Endodermal cell (in vitro differentiated cells): ENCODE results near the gene SLC45A2. TPM values are rescaled to one million over a fixed set of nuclear protein-coding genes. Genes with fewer than 3 reads are reported as not detected.

ENCODE experiments used
- DNase-seq: peaks from one replicate; pipeline ENCODE4 v3.0.0-alpha.2; 2017
- H3K27ac ChIP-seq: 2 replicates; pipeline ENCODE4 v1.5.1; 2013; ENCODE audit warnings: mild to moderate bottlenecking, low read depth, low read length, moderate library complexity
- H3K27me3 ChIP-seq: 2 replicates; pipeline ENCODE4 v1.6.1; 2013; ENCODE audit warnings: mild to moderate bottlenecking, low read length, moderate library complexity; ENCODE audit not compliant: insufficient read depth, control insufficient read depth, poor library complexity, severe bottlenecking
- H3K36me3 ChIP-seq: 2 replicates; pipeline ENCODE4 v1.7.0; 2013; ENCODE audit warnings: mild to moderate bottlenecking, low read length, moderate library complexity; ENCODE audit not compliant: control insufficient read depth, insufficient read depth
- H3K4me1 ChIP-seq: one replicate; pipeline ENCODE4 v1.7.0; 2013; ENCODE audit warnings: low read length; ENCODE audit not compliant: control insufficient read depth, insufficient read depth
- H3K4me3 ChIP-seq: 2 replicates; pipeline ENCODE4 v1.5.1; 2013; ENCODE audit warnings: mild to moderate bottlenecking, low read length, moderate library complexity
- H3K9ac ChIP-seq: 2 replicates; pipeline ENCODE4 v1.6.1; 2013; ENCODE audit warnings: mild to moderate bottlenecking, low read length, moderate library complexity; ENCODE audit not compliant: poor library complexity, severe bottlenecking; ENCODE audit errors: extremely low read depth
- H3K9me3 ChIP-seq: 2 replicates; pipeline ENCODE4 v1.6.1; 2013; ENCODE audit warnings: mild to moderate bottlenecking, low read length, moderate library complexity; ENCODE audit not compliant: control insufficient read depth
- H3K27ac Mint-ChIP-seq: 2 replicates; pipeline ENCODE4 v1.8.0; 2020; ENCODE audit warnings: mixed read lengths
- H3K27me3 Mint-ChIP-seq: 2 replicates; pipeline ENCODE4 v1.8.0; 2021; ENCODE audit warnings: mild to moderate bottlenecking, mixed read lengths; ENCODE audit not compliant: insufficient read depth
- H3K36me3 Mint-ChIP-seq: 2 replicates; pipeline ENCODE4 v1.8.0; 2020; ENCODE audit warnings: low read depth, mixed read lengths
- H3K4me1 Mint-ChIP-seq: 2 replicates; pipeline ENCODE4 v1.8.0; 2020; ENCODE audit warnings: mixed read lengths
- H3K4me3 Mint-ChIP-seq: 2 replicates; pipeline ENCODE4 v1.8.0; 2020; ENCODE audit warnings: mild to moderate bottlenecking, moderate library complexity, mixed read lengths
- H3K9me3 Mint-ChIP-seq: 2 replicates; pipeline ENCODE4 v1.8.0; 2020; ENCODE audit warnings: mild to moderate bottlenecking, mixed read lengths
- CTCF ChIP-seq: fragments of 200-600 bp; sonication (generic); conservative IDR thresholded peaks from 2 replicates; pipeline ENCODE4 v1.5.0; 2021; ENCODE audit warnings: antibody characterized with exemption, mild to moderate bottlenecking
- WGBS, 2 experiments: methylation state at CpG; one replicate each; pipeline versions ENCODE4 v1.1.5 to v1.1.7; 2013; ENCODE audit warnings: missing lambda C conversion rate in 2 of 2, mixed read lengths in 1 of 2; ENCODE audit not compliant: insufficient coverage in 1 of 2, insufficient read length in 1 of 2; 5-methylcytosine and 5-hydroxymethylcytosine counted together
- total RNA-seq, 2 donors: library from RNA; stranded (reverse); fragmentation: NEBNext Ultra II Directional in 1 of 2; extraction: Animal tissue kit (Norgen Biotek cat#: 25700) in 1 of 2; gene quantifications; 2 replicates in 1 of 2; 3 replicates in 1 of 2; pipeline ENCODE4 v1.2.1, GENCODE V29; 2021

SLC45A2 gene
- total RNA-seq, 2 donors from 2014 or later = 0.20 TPM; not detected in 1

- Histone ChIP-seq H3K27me3 (no peaks in the 10 kb centered on the region), H3K9ac (no peak overlapping the region), H3K27ac (no peak overlapping the region), H3K9me3 (no peaks in the 10 kb centered on the region), H3K4me1 (no peaks in the 10 kb centered on the region), H3K4me3 (no peak overlapping the region), H3K36me3 (no peaks in the 10 kb centered on the region)
- 93% methylated on average over 2 to 4 of the region's 4 CpGs for WGBS, 2 experiments
- Mint-ChIP-seq H3K27me3 (no peaks in the 10 kb centered on the region), H3K4me3 (no peak overlapping the region), H3K27ac (no peak overlapping the region), H3K9me3 (no peaks in the 10 kb centered on the region), H3K36me3 (peaks cover 3% of the 10 kb centered on the region), H3K4me1 (no peaks in the 10 kb centered on the region)
- DNase-seq = no peak
- no peak for TF ChIP-seq CTCF
These were observed 30.8 kb upstream of the SLC45A2 start for GRCh38 chr5:34015120-34015822.

GRCh38 chr5:34014626-34015025 lies 30.1 kb upstream of the SLC45A2 start:
- H3K4me1 ChIP-seq = no peaks in the 10 kb centered on the region
- H3K27ac Mint-ChIP-seq = no peak overlapping the region
- H3K27me3 Mint-ChIP-seq = no peaks in the 10 kb centered on the region
- no peaks in the 10 kb centered on the region for H3K9me3 ChIP-seq
- no peaks in the 10 kb centered on the region for H3K36me3 ChIP-seq
- H3K9me3 Mint-ChIP-seq = no peaks in the 10 kb centered on the region
- H3K9ac ChIP-seq = no peak overlapping the region
- no peak overlapping the region for H3K4me3 ChIP-seq
- H3K36me3 Mint-ChIP-seq = no peaks in the 10 kb centered on the region
- no peak overlapping the region for H3K4me3 Mint-ChIP-seq
- WGBS, 2 experiments = 60 to 88% methylated on average over 1 to 2 of the region's 2 CpGs
- no peak for TF ChIP-seq CTCF
- H3K4me1 Mint-ChIP-seq = no peaks in the 10 kb centered on the region
- H3K27ac ChIP-seq = no peak overlapping the region
- H3K27me3 ChIP-seq = no peaks in the 10 kb centered on the region
- DNase-seq = no peak

- no peaks in the 10 kb centered on the region for H3K36me3 Mint-ChIP-seq
- no peak overlapping the region for H3K4me3 ChIP-seq
- WGBS, 2 experiments = 93 to 100% methylated on average over 1 to 3 of the region's 3 CpGs
These were observed 29.1 kb upstream of the SLC45A2 start for GRCh38 chr5:34013547-34013946.

More at GRCh38 chr5:34013547-34013946, 29.1 kb upstream of the SLC45A2 start:
- Mint-ChIP-seq H3K4me1 (peaks cover 7% of the 10 kb centered on the region), H3K9me3 (no peaks in the 10 kb centered on the region), H3K27me3 (no peaks in the 10 kb centered on the region), H3K4me3 (no peak overlapping the region), H3K27ac (no peak overlapping the region)
- no peak for DNase-seq
- Histone ChIP-seq H3K9me3 (no peaks in the 10 kb centered on the region), H3K27ac (no peak overlapping the region), H3K27me3 (no peaks in the 10 kb centered on the region), H3K9ac (no peak overlapping the region), H3K36me3 (no peaks in the 10 kb centered on the region), H3K4me1 (no peaks in the 10 kb centered on the region)
- no peak for TF ChIP-seq CTCF
